Posterior cingulate gyrus (tissue), 11 donors: ENCODE data around the gene INPP4A.
"Not testable (repeated sequence)": the region's sequence is repeated elsewhere in the genome, so short reads cannot be mapped to it uniquely, and the experiment has no call there.

Experiments
- DNase-seq, 10 donors: peaks; one replicate each; pipeline versions ENCODE4 v3.0.0 to v3.0.0-alpha.2; 2020 to 2021; ENCODE audit warnings: mixed read lengths in 3 of 10
- intact Hi-C: fragments of 100-400 bp; cut with DNase I; formaldehyde crosslinking; loops from one replicate; pipeline ENCODE4 v1.15.1; 2023

INPP4A gene

GRCh38 chr2:98444436-98445176 is at the start of gene INPP4A:
TSS of gene INPP4A (plus strand) at chr2:98444858. CDS start at chr2:98520049, 75,191 bp downstream.
- intact Hi-C loops: no loop called here
- peak; percentile 50 to 94 (median 70) for DNase-seq

DNA sequence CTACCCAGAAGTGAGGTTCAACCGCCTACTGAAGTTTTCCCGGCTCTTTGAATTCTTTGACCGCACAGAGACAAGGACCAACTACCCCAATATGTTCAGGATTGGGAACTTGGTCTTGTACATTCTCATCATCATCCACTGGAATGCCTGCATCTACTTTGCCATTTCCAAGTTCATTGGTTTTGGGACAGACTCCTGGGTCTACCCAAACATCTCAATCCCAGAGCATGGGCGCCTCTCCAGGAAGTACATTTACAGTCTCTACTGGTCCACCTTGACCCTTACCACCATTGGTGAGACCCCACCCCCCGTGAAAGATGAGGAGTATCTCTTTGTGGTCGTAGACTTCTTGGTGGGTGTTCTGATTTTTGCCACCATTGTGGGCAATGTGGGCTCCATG is 48.7 kb upstream of the INPP4A start:
- no peak for DNase-seq
- intact Hi-C loops: no loop called here

GRCh38 chr2:98396745-98397355 is 47.8 kb upstream of the INPP4A start:
- intact Hi-C loops: no loop called here
- DNase-seq: peak in 1 of 10 donors; percentile 60

DNA sequence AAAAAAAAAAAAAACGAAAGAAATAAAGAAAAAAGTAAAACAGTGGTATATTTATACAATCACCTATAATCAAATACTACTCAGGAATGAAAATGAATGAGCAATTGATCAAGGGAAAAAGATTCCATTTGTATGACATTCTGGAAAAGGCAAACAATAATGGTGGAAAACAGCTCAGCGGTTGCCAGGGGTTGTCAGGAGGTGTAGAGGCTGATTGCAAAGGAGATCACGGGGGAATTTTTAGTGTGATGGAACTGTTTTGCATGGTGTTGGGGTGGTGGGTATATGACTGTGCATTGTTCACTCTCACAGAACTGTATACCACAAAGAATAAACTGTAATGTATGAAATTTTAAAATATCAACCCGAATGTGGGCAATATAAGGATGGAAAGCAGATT is 45.5 kb upstream of the INPP4A start:
- intact Hi-C loops: no loop called here
- no peak for DNase-seq

DNA sequence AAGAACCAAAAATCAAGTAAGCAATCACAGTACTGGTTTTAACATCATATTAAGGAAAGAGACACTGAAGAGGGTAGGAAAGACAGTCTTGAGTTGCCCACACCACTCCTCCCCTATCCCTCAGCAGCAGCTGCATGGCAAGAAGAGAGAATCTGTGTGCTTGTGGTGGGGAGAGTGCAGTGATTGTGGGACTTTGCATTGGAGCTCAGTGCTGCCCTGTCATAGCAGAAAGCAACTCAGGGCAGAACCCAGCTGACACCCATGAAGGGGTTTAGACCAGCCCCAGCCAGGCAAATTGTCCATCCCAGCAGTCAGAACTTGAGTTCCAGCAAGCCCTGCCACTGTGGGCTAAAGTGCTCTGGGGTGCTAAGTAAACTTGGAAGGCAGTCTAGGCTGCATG is 40.8 kb upstream of the INPP4A start:
- intact Hi-C loops: no loop called here
- no peak for DNase-seq

DNA sequence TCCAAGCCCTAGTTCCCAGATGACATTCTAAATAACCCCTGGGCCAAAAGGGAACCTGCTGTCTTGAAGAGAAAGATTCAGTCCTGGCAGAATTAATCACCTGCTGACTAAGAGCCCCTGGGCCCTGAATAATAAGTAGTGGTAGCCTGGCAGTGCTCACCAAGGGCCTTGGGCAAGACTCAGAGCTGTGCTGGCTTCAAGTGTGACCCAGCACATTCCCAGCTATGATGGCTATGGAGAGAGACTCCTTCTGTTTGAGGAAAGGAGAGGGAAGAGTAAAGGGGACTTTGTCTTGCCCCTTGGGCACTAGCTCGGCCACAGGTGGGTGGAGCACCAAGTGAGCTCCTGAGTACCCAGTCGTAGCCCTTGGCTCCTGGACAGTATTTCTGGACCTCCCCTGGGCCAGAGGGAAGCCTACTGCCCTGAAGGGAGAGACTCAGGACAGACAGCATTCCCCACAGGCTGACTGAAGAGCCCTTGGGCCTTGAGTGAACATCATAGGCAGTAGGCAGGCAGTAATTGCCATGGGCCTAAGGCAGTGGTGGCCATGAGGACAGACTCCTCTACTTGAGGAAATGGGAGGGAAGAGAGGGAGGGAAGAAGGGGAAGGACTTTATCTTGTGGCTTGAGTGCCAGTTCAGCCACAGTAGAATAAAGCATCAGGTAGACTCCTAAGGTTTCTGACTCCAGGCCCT is 40.0 kb upstream of the INPP4A start:
- DNase-seq: no peak
- intact Hi-C loops: no loop called here

GRCh38 chr2:98405301-98405700 is 39.4 kb upstream of the INPP4A start:
- no peak for DNase-seq
- intact Hi-C loops: no loop called here

- intact Hi-C loops: no loop called here
- DNase-seq: no peak
Observed at GRCh38 chr2:98408155-98408554, 36.5 kb upstream of the INPP4A start.

GRCh38 chr2:98412751-98413458 is 31.8 kb upstream of the INPP4A start:
- intact Hi-C loops: loop anchor here (2.0 to 5.0 kb wide), 3 partner anchors 106 to 424 kb away; partner anchors contain the start of genes COA5 and UNC50
- peak in 2 of 10 donors; percentile 18 to 21 for DNase-seq

DNA sequence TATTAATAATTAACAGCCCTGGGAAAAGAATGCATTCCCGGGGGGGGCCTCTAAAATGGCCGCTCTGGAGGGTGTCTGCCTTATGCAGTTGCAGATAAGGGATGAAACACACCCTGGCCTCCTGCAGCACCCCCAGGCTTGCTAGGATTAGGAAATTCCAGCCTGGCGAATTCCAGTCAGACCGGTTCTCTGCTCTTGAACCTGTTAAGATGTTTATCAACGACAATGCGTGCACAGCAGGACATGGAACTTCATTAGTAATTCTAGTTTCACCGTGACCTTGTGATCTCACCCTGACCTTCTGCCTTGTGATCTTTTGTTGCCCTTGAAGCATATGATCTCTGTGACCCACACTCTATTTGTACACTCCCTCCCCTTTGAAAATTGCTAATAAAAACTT is 30.4 kb upstream of the INPP4A start:
- DNase-seq: not testable (repeated sequence)
- intact Hi-C loops: loop anchor here (5.0 kb wide), 2 partner anchors 193 to 423 kb away; partner anchors contain the start of genes COA5 and UNC50

- intact Hi-C loops: not testable (repeated sequence)
Observed at GRCh38 chr2:98415719-98416248, 28.9 kb upstream of the INPP4A start.

DNA sequence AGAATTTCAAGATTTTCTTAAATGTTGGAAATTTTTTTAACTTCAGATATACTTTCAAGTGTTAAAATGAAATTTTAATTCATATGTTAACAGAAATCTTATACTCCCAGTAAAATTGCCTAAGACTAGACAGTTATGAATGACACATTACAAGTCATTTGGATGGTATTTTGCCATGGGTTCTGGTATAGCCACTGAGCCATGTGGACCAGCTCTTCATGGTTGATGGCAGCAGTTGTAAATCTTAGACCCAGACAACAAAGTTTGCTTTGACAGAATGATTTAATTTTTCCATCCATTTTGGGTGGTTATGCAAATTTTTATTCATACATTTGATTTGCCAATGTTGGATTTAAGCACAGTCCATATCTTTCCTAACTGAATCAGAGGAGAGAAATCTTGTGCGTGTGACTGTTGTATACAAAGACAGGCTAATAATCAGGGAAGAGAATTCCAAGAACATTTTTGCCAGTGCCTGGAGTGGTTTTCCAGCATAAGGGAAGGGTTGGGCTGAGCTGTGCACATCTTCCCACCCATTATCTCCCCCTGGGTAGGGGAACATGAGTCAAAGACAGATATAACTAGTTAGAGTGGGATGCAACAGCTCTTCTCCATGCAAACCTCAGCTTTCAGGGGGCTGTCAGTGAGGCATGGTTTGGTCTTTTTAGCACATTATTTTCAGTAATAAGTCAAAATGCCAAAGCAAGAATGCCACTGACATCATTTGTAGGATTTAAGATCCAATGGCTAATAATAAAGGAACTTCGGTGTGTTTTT is 28.1 kb upstream of the INPP4A start:
- no peak for DNase-seq
- intact Hi-C loops: no loop called here

More at GRCh38 chr2:98415719-98416248, 28.9 kb upstream of the INPP4A start:
- not testable (repeated sequence) for DNase-seq

- intact Hi-C loops: no loop called here
- DNase-seq: no peak
Observed at GRCh38 chr2:98419544-98419943, 25.1 kb upstream of the INPP4A start.

GRCh38 chr2:98419977-98420725 is 24.5 kb upstream of the INPP4A start:
- no peak for DNase-seq
- intact Hi-C loops: no loop called here

DNA sequence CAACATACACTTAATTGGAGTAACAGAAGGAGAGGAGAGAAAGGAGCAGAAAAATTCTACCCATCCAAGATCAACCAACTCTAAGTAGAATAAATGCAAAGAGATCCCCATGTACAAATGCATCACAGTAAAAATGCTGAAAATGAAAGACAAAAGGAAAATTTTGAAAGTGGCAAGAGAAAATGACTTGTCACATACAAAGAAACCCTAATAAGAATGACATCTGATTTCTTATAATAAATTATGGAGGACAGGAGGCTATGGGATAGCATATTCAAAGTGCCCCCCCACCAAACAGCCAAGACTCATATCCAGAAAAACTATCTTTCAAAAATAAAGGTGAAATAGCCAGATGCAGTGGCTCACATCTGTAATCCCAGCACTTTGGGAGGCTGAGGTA is 22.2 kb upstream of the INPP4A start:
- no peak for DNase-seq

DNA sequence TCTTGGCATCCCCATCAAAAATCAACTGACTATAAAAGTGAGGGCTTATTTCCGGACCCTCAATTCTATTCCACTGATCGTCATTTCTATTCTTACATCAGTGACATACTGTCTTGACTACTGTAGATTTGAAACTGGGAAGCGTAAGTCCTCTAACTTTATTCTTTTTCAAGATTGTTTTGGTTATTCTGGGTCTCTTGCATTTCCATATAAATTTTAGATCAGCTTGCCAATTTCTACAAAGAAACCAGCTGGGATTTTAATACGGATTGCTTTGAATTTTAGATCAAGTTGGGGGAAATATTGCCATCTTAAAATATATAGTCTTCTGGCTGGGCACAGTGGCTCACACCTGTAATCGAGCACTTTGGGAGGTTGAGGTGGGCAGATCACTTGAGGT is 17.9 kb upstream of the INPP4A start:
- intact Hi-C loops: no loop called here
- no peak for DNase-seq

More for the DNA sequence above, 22.2 kb upstream of the INPP4A start:
- intact Hi-C loops: no loop called here

- no peak for DNase-seq
- intact Hi-C loops: no loop called here
Observed at GRCh38 chr2:98432145-98432544, 12.5 kb upstream of the INPP4A start.

GRCh38 chr2:98433363-98433964 is 11.2 kb upstream of the INPP4A start:
- intact Hi-C loops: no loop called here
- DNase-seq: no peak

DNA sequence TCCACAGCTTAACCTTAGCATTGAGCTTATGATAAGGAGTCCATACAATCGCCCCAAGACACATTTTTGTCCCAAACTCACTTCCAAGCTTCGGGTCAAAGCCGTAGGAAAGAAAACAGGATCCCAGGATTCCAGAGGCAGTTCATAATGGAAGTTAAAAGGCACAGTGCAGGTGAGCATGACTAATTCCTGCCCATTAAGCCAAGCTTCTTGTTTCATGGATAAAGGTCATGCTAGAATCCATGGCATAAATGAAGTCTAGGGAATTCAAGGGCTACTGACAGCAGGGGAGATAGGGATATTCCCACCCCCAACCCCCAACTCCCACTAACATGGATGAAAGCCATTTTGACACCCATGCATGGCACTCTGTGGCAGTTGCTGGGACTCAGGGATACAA is 10.2 kb upstream of the INPP4A start:
- intact Hi-C loops: no loop called here

More for the DNA sequence above, 10.2 kb upstream of the INPP4A start:
- no peak for DNase-seq
